Tibial nerve (tissue), 3 donors: ENCODE data around the gene ABITRAM.

Experiments
- POLR2A ChIP-seq, 2 donors: fragments of 450-650 bp; IDR thresholded peaks; one replicate each; pipeline ENCODE4 v1.6.1; 2017; ENCODE audit warnings: antibody characterized with exemption in 2 of 2, mild to moderate bottlenecking in 2 of 2, moderate library complexity in 2 of 2
- TF ChIP-seq, protein P1 (sequence below), 5 experiments: fragments of 200-600 bp in 3 of 5; fragments of 450-650 bp in 2 of 5; sonication (generic) in 3 of 5; IDR thresholded peaks; one replicate each; pipeline ENCODE4 v1.5.1; 2016 to 2019; ENCODE audit warnings: antibody characterized with exemption in 5 of 5, mild to moderate bottlenecking in 3 of 5, moderate library complexity in 2 of 5

GRCh38 chr9:108905494-108905893 is 28.7 kb upstream of the ABITRAM start:
- TF ChIP-seq, protein P1, sequence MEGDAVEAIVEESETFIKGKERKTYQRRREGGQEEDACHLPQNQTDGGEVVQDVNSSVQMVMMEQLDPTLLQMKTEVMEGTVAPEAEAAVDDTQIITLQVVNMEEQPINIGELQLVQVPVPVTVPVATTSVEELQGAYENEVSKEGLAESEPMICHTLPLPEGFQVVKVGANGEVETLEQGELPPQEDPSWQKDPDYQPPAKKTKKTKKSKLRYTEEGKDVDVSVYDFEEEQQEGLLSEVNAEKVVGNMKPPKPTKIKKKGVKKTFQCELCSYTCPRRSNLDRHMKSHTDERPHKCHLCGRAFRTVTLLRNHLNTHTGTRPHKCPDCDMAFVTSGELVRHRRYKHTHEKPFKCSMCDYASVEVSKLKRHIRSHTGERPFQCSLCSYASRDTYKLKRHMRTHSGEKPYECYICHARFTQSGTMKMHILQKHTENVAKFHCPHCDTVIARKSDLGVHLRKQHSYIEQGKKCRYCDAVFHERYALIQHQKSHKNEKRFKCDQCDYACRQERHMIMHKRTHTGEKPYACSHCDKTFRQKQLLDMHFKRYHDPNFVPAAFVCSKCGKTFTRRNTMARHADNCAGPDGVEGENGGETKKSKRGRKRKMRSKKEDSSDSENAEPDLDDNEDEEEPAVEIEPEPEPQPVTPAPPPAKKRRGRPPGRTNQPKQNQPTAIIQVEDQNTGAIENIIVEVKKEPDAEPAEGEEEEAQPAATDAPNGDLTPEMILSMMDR (IDR thresholded peaks at IDR 0.05) = no peak
- no peak for TF ChIP-seq POLR2A (IDR thresholded peaks at IDR 0.05)
